ENCODE results near the gene ERP29.
"Not testable (repeated sequence)": the region's sequence is repeated elsewhere in the genome, so short reads cannot be mapped to it uniquely, and the experiment has no call there.

ERP29 gene

GRCh38 chr12:112012775-112013600, at the start of gene ERP29, which contains the start of gene TMEM116:
Gene ERP29, plus strand, starts transcription at chr12:112013426. Its CDS starts 40 bp downstream, at chr12:112013466.
Gene TMEM116, minus strand, starts transcription at chr12:112013165. Its CDS starts 7,895 bp downstream, at chr12:112005270.
- peak; percentile 96 for DNase-seq

GRCh38 chr12:111964935-111965334, 48.3 kb upstream of the ERP29 start:
- no peak for DNase-seq

- no peak for DNase-seq
Observed at GRCh38 chr12:111971800-111972199, 41.4 kb upstream of the ERP29 start.

GRCh38 chr12:111975161-111975931, 37.9 kb upstream of the ERP29 start:
- DNase-seq: no peak

GRCh38 chr12:111976291-111976690, 36.9 kb upstream of the ERP29 start:
- DNase-seq: no peak

GRCh38 chr12:111976860-111977259, 36.4 kb upstream of the ERP29 start:
- DNase-seq: no peak

- DNase-seq: no peak
Observed at GRCh38 chr12:111978545-111978944, 34.7 kb upstream of the ERP29 start.

- no peak for DNase-seq
Observed at GRCh38 chr12:111980598-111980997, 32.6 kb upstream of the ERP29 start.

GRCh38 chr12:111981987-111982386, 31.2 kb upstream of the ERP29 start:
- DNase-seq: no peak

- no peak for DNase-seq
Observed at GRCh38 chr12:111984820-111985219, 28.4 kb upstream of the ERP29 start.

- no peak for DNase-seq
Observed at GRCh38 chr12:111991535-111991934, 21.7 kb upstream of the ERP29 start.

- DNase-seq: no peak
Observed at GRCh38 chr12:111991946-111992345, 21.3 kb upstream of the ERP29 start.

- DNase-seq: no peak
Observed at GRCh38 chr12:111992464-111992863, 20.8 kb upstream of the ERP29 start.

GRCh38 chr12:111993292-111994150, 19.7 kb upstream of the ERP29 start:
- DNase-seq: no peak

GRCh38 chr12:111994211-111995111, 18.8 kb upstream of the ERP29 start:
- not testable (repeated sequence) for DNase-seq

GRCh38 chr12:111995782-111996480, 17.3 kb upstream of the ERP29 start:
- no peak for DNase-seq

- no peak for DNase-seq
Observed at GRCh38 chr12:111997300-111997699, 15.9 kb upstream of the ERP29 start.

- DNase-seq: no peak
Observed at GRCh38 chr12:111998015-111998414, 15.2 kb upstream of the ERP29 start.

- not testable (repeated sequence) for DNase-seq
Observed at GRCh38 chr12:111999129-111999528, 14.1 kb upstream of the ERP29 start.

- no peak for DNase-seq
Observed at GRCh38 chr12:112000820-112001219, 12.4 kb upstream of the ERP29 start.

- no peak for DNase-seq
Observed at GRCh38 chr12:112001576-112001975, 11.7 kb upstream of the ERP29 start.

Measured in DMS153 (cell line).